HG03175 (cell line): ENCODE data around the gene ZNF488.
"Not testable (repeated sequence)": the region's sequence is repeated elsewhere in the genome, so short reads cannot be mapped to it uniquely, and the experiment has no call there.

ENCODE experiments used
- ATAC-seq: cut with Tn5 transposase; IDR thresholded peaks from one replicate; pipeline ENCODE4 v1.9.1; 2021; ENCODE audit warnings: mild to moderate bottlenecking, moderate library complexity; ENCODE audit not compliant: unreplicated experiment

Gene ZNF488

GRCh38 chr10:47410271-47410670 is 26.2 kb upstream of the ZNF488 start:
- ATAC-seq, result no peak

- ATAC-seq, result no peak
Measured at GRCh38 chr10:47409866-47410256, 25.8 kb upstream of the ZNF488 start.

- no peak for ATAC-seq
Measured at GRCh38 chr10:47409171-47409865, 25.2 kb upstream of the ZNF488 start.

GRCh38 chr10:47408606-47409005 is 24.5 kb upstream of the ZNF488 start:
- no peak for ATAC-seq

GRCh38 chr10:47406870-47407691 is 23.0 kb upstream of the ZNF488 start:
- no peak for ATAC-seq

- ATAC-seq, result no peak
Measured at GRCh38 chr10:47406548-47406869, 22.4 kb upstream of the ZNF488 start.

- no peak for ATAC-seq
Measured at GRCh38 chr10:47405857-47406547, 21.9 kb upstream of the ZNF488 start.

- no peak for ATAC-seq
Measured at GRCh38 chr10:47404937-47405336, 20.8 kb upstream of the ZNF488 start.

GRCh38 chr10:47404446-47404845 is 20.4 kb upstream of the ZNF488 start:
- no peak for ATAC-seq

GRCh38 chr10:47403446-47404318 is 19.6 kb upstream of the ZNF488 start:
- no peak for ATAC-seq

- no peak for ATAC-seq
Measured at GRCh38 chr10:47402641-47403301, 18.7 kb upstream of the ZNF488 start.

- no peak for ATAC-seq
Measured at GRCh38 chr10:47401874-47402640, 18.0 kb upstream of the ZNF488 start.

- ATAC-seq, result no peak
Measured at GRCh38 chr10:47401210-47401609, 17.1 kb upstream of the ZNF488 start.

GRCh38 chr10:47400786-47401185 is 16.7 kb upstream of the ZNF488 start:
- ATAC-seq, result no peak

- ATAC-seq, result no peak
Measured at GRCh38 chr10:47400251-47400650, 16.2 kb upstream of the ZNF488 start.

GRCh38 chr10:47397256-47397655 is 13.2 kb upstream of the ZNF488 start:
- ATAC-seq, result no peak

GRCh38 chr10:47396311-47396717 is 12.2 kb upstream of the ZNF488 start:
- ATAC-seq, result no peak

GRCh38 chr10:47389619-47390018 is 5.5 kb upstream of the ZNF488 start:
- ATAC-seq, result no peak

- ATAC-seq, result no peak
Measured at GRCh38 chr10:47388879-47389278, 4.8 kb upstream of the ZNF488 start.

GRCh38 chr10:47386104-47386503 is 2.0 kb upstream of the ZNF488 start:
- not testable (repeated sequence) for ATAC-seq
